Stimulated activated memory B cell treated with anti-CD40 and anti-IgM and Interleukin-4, amounts not matched to agents 10 μg/mL and 1 μg/mL and 100 μg/mL, for 72 hours (primary cell): ENCODE measurements around the gene GNB3.

Experiments used
- ATAC-seq: fragments of 150-1000 bp; cut with Tn5 transposase; 2 replicates; pipeline ENCODE4 v1.10.0; 2021
- H3K27ac Mint-ChIP-seq: one replicate; pipeline ENCODE4 v1.8.0; 2022; ENCODE audit warnings: mild to moderate bottlenecking, mixed read lengths
- H3K27me3 Mint-ChIP-seq: one replicate; pipeline ENCODE4 v1.8.0; 2022; ENCODE audit warnings: mixed read lengths
- H3K36me3 Mint-ChIP-seq: one replicate; pipeline ENCODE4 v1.8.0; 2022; ENCODE audit warnings: mixed read lengths
- H3K4me1 Mint-ChIP-seq: one replicate; pipeline ENCODE4 v1.8.0; 2022; ENCODE audit warnings: mixed read lengths
- H3K4me3 Mint-ChIP-seq: one replicate; pipeline ENCODE4 v1.8.0; 2022; ENCODE audit warnings: mild to moderate bottlenecking, moderate library complexity, mixed read lengths
- H3K9me3 Mint-ChIP-seq: one replicate; pipeline ENCODE4 v1.8.0; 2022; ENCODE audit warnings: mixed read lengths

The GNB3 gene

DNA sequence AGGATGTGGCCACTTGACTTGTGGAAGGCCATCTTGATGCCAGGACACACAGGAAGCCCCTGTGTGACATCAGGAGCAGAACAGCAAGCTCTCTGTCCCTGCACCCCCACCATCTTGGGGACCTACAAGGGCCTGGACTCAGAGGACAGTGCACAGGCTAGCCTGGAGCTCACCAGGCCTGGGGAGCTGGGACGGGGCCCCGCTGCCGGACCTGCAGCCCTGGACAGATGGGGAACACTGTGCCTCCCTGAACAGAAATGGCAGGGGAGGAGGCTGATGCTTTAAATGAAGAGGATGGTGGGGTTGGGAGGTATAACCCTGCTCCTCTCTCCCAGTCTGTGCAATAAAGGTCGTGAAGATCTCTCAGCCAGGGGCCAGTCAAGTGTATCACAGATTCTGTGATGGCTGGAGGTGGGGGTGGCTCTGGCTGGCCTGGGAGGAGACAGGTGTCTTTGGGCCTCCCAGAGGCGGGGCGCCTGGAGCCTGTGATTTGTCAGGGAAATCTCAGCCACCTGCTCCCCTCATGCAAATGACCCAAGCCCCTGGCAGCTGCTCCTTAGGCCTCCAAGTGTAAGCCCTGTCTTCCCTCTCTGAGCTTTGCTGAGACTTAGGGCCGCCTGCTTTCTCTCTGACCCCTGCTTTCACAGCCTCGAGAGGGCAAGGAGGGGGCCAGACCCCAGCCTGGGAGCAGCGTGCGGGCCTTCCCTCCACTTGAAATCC is 1.1 kb upstream of the GNB3 start:
- Mint-ChIP-seq H3K36me3 (no peaks in the 10 kb centered on the region), H3K27ac (peak overlapping the region; percentile 55), H3K9me3 (no peaks in the 10 kb centered on the region), H3K4me3 (no peak overlapping the region), H3K27me3 (no peaks in the 10 kb centered on the region), H3K4me1 (peaks cover 34% of the 10 kb centered on the region)
- ATAC-seq, result peak; percentile 80

DNA sequence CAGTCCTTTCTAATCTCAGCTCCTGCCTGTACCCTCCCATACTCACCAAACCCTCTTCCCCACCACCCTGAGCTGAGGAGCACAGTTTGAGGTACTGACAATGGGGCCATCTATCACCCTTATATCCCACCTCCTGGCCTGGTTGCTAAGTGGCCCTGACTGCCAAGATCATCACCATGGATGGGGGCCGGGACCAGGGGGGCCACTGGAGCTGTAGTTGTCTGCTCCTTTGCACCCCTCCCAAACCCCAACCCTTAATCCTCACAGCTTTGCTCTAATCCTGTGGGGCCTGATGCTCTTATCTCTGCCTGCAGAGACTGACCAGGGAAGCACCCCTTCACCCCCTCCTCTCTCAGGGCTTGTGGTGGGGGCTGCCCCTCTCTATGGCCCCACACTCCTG is 395 bp upstream of the GNB3 start:
- Mint-ChIP-seq H3K9me3 (no peaks in the 10 kb centered on the region), H3K27ac (peak overlapping the region; percentile 55), H3K4me3 (no peak overlapping the region), H3K27me3 (no peaks in the 10 kb centered on the region), H3K4me1 (peaks cover 33% of the 10 kb centered on the region), H3K36me3 (no peaks in the 10 kb centered on the region)
- peak; percentile 5 for ATAC-seq

- H3K4me1 Mint-ChIP-seq, result peaks cover 24% of the 10 kb centered on the region
- H3K27ac Mint-ChIP-seq, result no peak overlapping the region
- no peaks in the 10 kb centered on the region for H3K9me3 Mint-ChIP-seq
- ATAC-seq, result no peak
- no peaks in the 10 kb centered on the region for H3K36me3 Mint-ChIP-seq
- no peak overlapping the region for H3K4me3 Mint-ChIP-seq
- no peaks in the 10 kb centered on the region for H3K27me3 Mint-ChIP-seq
Observed at GRCh38 chr12:6842075-6842474, 1.4 kb downstream of the GNB3 start.

DNA sequence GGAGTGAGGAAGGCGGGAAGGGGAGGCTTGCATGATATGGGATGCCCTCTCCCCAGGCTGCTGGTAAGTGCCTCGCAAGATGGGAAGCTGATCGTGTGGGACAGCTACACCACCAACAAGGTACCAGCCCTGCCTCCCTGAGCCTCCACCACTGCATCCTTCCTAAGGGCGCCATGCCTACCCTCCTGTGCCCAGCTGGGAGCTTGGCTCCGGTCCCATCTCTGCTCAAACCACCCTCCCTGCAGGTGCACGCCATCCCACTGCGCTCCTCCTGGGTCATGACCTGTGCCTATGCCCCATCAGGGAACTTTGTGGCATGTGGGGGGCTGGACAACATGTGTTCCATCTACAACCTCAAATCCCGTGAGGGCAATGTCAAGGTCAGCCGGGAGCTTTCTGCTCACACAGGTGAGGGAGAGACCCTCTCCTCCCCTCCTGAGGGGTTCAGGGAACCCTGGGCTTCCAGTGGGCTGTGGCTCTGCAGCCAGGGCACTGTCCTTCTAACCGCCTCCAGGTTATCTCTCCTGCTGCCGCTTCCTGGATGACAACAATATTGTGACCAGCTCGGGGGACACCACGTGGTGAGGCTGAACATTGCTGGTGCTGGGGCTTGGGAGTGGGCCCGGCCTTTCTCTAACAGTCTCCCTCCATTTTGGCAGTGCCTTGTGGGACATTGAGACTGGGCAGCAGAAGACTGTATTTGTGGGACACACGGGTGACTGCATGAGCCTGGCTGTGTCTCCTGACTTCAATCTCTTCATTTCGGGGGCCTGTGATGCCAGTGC is 2.6 kb downstream of the GNB3 start:
- H3K4me3 Mint-ChIP-seq, result no peak overlapping the region

DNA sequence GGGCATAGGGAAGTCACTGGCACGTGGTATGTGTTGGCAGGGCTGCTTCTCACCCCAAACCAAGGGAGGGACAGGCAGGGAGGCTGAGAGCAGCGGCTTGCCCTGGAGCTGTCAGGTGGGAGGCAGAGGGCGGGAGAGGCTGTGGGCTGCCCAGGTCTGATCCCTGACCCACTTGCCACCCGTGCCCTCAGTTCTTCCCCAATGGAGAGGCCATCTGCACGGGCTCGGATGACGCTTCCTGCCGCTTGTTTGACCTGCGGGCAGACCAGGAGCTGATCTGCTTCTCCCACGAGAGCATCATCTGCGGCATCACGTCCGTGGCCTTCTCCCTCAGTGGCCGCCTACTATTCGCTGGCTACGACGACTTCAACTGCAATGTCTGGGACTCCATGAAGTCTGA is 4.7 kb downstream of the GNB3 start:
- Mint-ChIP-seq H3K27me3 (no peaks in the 10 kb centered on the region), H3K9me3 (no peaks in the 10 kb centered on the region), H3K36me3 (no peaks in the 10 kb centered on the region), H3K27ac (no peak overlapping the region), H3K4me3 (no peak overlapping the region), H3K4me1 (peaks cover 37% of the 10 kb centered on the region)
- no peak for ATAC-seq

More for the DNA sequence above, 2.6 kb downstream of the GNB3 start:
- Mint-ChIP-seq H3K27me3 (no peaks in the 10 kb centered on the region), H3K4me1 (peaks cover 34% of the 10 kb centered on the region), H3K36me3 (no peaks in the 10 kb centered on the region), H3K27ac (no peak overlapping the region), H3K9me3 (no peaks in the 10 kb centered on the region)
- no peak for ATAC-seq

- peaks cover 44% of the 10 kb centered on the region for H3K4me1 Mint-ChIP-seq
- no peak for ATAC-seq
Observed at GRCh38 chr12:6846316-6846869, 5.7 kb downstream of the GNB3 start.

GRCh38 chr12:6847676-6848075 is 7.0 kb downstream of the GNB3 start:
- Mint-ChIP-seq H3K4me3 (no peak overlapping the region), H3K27ac (no peak overlapping the region)

More at GRCh38 chr12:6846316-6846869, 5.7 kb downstream of the GNB3 start:
- H3K27me3 Mint-ChIP-seq, result no peaks in the 10 kb centered on the region
- H3K4me3 Mint-ChIP-seq, result no peak overlapping the region
- no peak overlapping the region for H3K27ac Mint-ChIP-seq
- H3K9me3 Mint-ChIP-seq, result no peaks in the 10 kb centered on the region
- H3K36me3 Mint-ChIP-seq, result no peaks in the 10 kb centered on the region

GRCh38 chr12:6849427-6849826 is 8.7 kb downstream of the GNB3 start:
- no peaks in the 10 kb centered on the region for H3K9me3 Mint-ChIP-seq
- no peak overlapping the region for H3K27ac Mint-ChIP-seq
- peaks cover 57% of the 10 kb centered on the region for H3K4me1 Mint-ChIP-seq
- H3K36me3 Mint-ChIP-seq, result peaks cover 6% of the 10 kb centered on the region
- ATAC-seq, result no peak
- no peaks in the 10 kb centered on the region for H3K27me3 Mint-ChIP-seq
- peak overlapping the region; percentile 14 for H3K4me3 Mint-ChIP-seq

More at GRCh38 chr12:6847676-6848075, 7.0 kb downstream of the GNB3 start:
- no peaks in the 10 kb centered on the region for H3K27me3 Mint-ChIP-seq
- no peaks in the 10 kb centered on the region for H3K9me3 Mint-ChIP-seq
- no peaks in the 10 kb centered on the region for H3K36me3 Mint-ChIP-seq
- peaks cover 44% of the 10 kb centered on the region for H3K4me1 Mint-ChIP-seq
- ATAC-seq, result no peak

DNA sequence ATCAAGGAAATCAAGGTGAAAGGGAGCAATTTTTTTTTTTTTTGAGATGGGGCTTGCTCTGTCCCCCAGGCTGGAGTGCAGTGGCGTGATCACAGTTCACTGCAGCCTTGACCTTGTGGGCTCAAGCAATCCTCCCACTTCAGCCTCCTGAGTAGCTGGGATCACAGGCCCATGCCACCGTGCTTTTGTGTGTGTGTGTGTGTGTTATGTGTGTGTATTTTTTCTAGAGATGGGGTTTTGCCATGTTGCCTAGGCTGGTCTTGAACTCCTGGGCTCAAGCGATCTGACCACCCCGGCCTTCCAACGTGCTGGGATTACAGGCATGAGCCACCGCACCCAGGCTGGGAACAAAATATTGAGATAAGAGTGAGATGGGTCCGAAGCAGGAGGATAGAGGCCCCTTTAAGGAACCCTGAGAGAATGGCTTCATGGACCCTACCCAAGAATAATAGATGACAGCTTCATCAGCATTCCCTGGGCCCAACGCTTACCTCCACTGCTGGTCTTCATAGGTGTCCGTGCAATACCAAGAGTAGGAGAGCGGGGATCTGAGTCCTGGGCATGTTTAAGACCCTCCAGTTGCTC is 9.3 kb downstream of the GNB3 start:
- peaks cover 6% of the 10 kb centered on the region for H3K36me3 Mint-ChIP-seq
- no peak overlapping the region for H3K27ac Mint-ChIP-seq
- H3K27me3 Mint-ChIP-seq, result no peaks in the 10 kb centered on the region
- peaks cover 57% of the 10 kb centered on the region for H3K4me1 Mint-ChIP-seq
- no peak for ATAC-seq
- no peaks in the 10 kb centered on the region for H3K9me3 Mint-ChIP-seq
- H3K4me3 Mint-ChIP-seq, result peak overlapping the region; percentile 55

- Mint-ChIP-seq H3K4me3 (peak overlapping the region; percentile 55), H3K27ac (no peak overlapping the region), H3K9me3 (no peaks in the 10 kb centered on the region), H3K4me1 (peaks cover 57% of the 10 kb centered on the region), H3K27me3 (no peaks in the 10 kb centered on the region), H3K36me3 (peaks cover 9% of the 10 kb centered on the region)
- no peak for ATAC-seq
Observed at GRCh38 chr12:6850796-6851152, 10.0 kb downstream of the GNB3 start.

DNA sequence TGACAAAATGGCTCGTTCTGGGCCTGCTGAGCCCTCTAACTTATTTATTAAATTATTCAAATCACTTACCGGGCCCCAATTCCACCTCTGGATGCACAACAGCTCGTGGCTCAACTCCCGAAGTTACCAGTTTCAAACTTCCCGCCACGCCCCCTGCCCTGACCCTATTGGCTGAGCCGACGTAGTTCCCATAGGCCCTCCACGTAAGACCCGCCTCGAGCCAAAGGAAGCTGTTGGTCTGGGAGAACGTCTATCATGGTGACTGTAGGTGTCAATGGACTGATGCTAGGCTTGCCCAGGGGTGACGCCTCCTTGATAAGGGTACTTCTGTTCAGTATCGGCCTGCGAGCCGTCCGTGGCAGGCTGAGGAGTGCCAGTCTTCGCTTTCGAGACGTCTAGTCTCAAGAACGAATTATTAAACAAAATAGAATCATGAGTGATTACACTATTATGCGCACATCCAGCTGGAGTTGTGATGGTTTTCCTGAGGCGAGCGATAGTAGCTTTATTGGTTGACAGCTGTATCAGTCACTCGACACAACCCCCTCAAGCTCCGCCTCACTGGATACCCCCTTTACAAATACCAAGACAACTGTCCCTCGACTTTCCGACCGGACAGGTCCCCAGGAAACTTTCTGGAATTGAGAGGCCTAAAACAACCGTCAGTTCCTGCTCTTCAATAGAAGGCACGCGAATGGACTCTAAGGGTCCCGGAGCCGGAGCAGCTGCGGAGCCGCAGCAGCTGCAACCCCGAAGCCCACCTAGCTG is 10.6 kb downstream of the GNB3 start, which contains the start of gene CDCA3:
Gene CDCA3 (minus strand): TSS at position 134 of the 768 bp plus-strand sequence. CDS start 334 bp downstream, outside the sequence.
- no peaks in the 10 kb centered on the region for H3K27me3 Mint-ChIP-seq
- H3K9me3 Mint-ChIP-seq, result no peaks in the 10 kb centered on the region
- peaks cover 57% of the 10 kb centered on the region for H3K4me1 Mint-ChIP-seq
- peak; percentile 79 for ATAC-seq
- peaks cover 15% of the 10 kb centered on the region for H3K36me3 Mint-ChIP-seq
- H3K27ac Mint-ChIP-seq, result peak within 1 kb of the TSS; percentile 82
- peak within 1 kb of the TSS; percentile 84 for H3K4me3 Mint-ChIP-seq

DNA sequence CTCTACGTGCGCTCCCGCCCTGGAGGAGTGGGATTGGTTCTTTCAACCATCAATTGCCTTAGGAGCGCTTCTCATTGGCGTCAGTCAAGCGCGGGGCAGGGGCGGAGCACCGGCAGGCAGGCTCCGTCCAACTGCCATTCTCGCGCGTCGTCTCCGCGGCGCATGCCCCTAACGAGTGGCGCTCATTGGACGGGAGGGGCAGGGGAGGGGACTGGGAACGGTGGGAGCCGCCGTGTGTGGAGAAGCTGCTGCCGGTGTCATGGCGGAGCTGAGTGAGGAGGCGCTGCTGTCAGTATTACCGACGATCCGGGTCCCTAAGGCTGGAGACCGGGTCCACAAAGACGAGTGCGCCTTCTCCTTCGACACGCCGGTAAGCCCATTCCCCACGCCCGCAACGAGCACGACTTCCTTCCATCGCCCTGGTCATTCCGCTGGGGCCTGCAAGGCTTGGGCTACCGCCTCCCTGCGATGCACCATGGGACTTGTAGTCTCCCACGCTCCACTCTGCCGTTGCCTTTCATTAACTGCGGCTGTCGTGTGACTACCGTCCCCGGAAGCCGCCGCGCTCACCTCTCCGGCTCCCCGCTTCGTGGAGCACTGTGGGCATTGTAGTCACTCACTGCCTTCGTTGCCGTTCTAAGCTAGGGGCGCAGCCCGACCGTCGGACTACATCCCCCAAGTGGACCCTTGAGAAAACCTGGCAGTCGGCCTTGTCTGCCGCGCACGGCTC is 11.4 kb downstream of the GNB3 start, which contains the start of gene USP5:
Gene USP5 (plus strand): TSS at position 230 of the 730 bp plus-strand sequence. CDS start 30 bp downstream, at position 260.
- H3K27me3 Mint-ChIP-seq, result no peaks in the 10 kb centered on the region
- peak within 1 kb of the TSS; percentile 82 for H3K27ac Mint-ChIP-seq
- no peaks in the 10 kb centered on the region for H3K9me3 Mint-ChIP-seq
- peak within 1 kb of the TSS; percentile 84 for H3K4me3 Mint-ChIP-seq
- peaks cover 22% of the 10 kb centered on the region for H3K36me3 Mint-ChIP-seq
- H3K4me1 Mint-ChIP-seq, result peaks cover 57% of the 10 kb centered on the region
- peak; percentile 93 for ATAC-seq

- Mint-ChIP-seq H3K9me3 (no peaks in the 10 kb centered on the region), H3K4me3 (peak overlapping the region; percentile 84), H3K27ac (peak overlapping the region; percentile 82), H3K27me3 (no peaks in the 10 kb centered on the region), H3K36me3 (peaks cover 29% of the 10 kb centered on the region), H3K4me1 (peaks cover 51% of the 10 kb centered on the region)
- ATAC-seq, result no peak
Observed at GRCh38 chr12:6852651-6853354, 12.1 kb downstream of the GNB3 start.
